K562 (cell line): ENCODE results near the gene LDHAL6A. TPM values are rescaled to one million over a fixed set of nuclear protein-coding genes. Genes with fewer than 3 reads are reported as not detected.

Experiments
- CREB1 ChIP-seq, 2 experiments: sonication (generic) in 1 of 2; formaldehyde crosslinking in 1 of 2; IDR thresholded peaks; 2 replicates each; pipeline versions ENCODE4 v1.6.1 to v1.8.0; 2012 to 2022; ENCODE audit warnings: inconsistent platforms in 1 of 2, mild to moderate bottlenecking in 1 of 2, missing genetic modification reagents in 1 of 2, moderate library complexity in 1 of 2
- DIDO1 ChIP-seq: fragments of 450-650 bp; IDR thresholded peaks from 2 replicates; pipeline ENCODE4 v1.6.1; 2016; ENCODE audit warnings: low read depth, missing biosample characterization, missing genetic modification characterization
- EZH2 ChIP-seq: IDR thresholded peaks from 2 replicates; pipeline ENCODE4 v1.6.1; 2012; ENCODE audit warnings: low read depth, mild to moderate bottlenecking, inconsistent platforms, low read length, borderline replicate concordance
- HDAC3 ChIP-seq: fragments of 450-650 bp; IDR thresholded peaks from 2 replicates; pipeline ENCODE4 v1.6.1; 2018; ENCODE audit warnings: borderline replicate concordance, mild to moderate bottlenecking, moderate library complexity; ENCODE audit not compliant: partially characterized antibody
- KDM1A ChIP-seq, 2 experiments: fragments of 450-650 bp; IDR thresholded peaks; 2 replicates each; pipeline ENCODE4 v1.6.1; 2016; ENCODE audit warnings: mild to moderate bottlenecking in 2 of 2
- MAZ ChIP-seq, 2 experiments: fragments of 450-650 bp in 1 of 2; sonication (generic) in 1 of 2; formaldehyde crosslinking; IDR thresholded peaks in 1 of 2; conservative IDR thresholded peaks in 1 of 2; 2 replicates each; pipeline versions ENCODE4 v1.4.0 to v1.5.0; 2020; ENCODE audit warnings: mild to moderate bottlenecking in 1 of 2, missing genetic modification reagents in 1 of 2
- NELFE ChIP-seq: IDR thresholded peaks from 2 replicates; pipeline ENCODE4 v1.6.1; 2011; ENCODE audit warnings: mild to moderate bottlenecking; ENCODE audit not compliant: insufficient read depth, insufficient read length
- NRF1 ChIP-seq, 2 experiments: fragments of 450-650 bp; IDR thresholded peaks in 1 of 2; conservative IDR thresholded peaks in 1 of 2; 2 replicates each; pipeline ENCODE4 v1.6.1; 2014; ENCODE audit warnings: mild to moderate bottlenecking in 2 of 2
- PHB ChIP-seq: fragments of 250-450 bp; sonication (Bioruptor Pico); IDR thresholded peaks from 2 replicates; pipeline ENCODE4 v1.5.0; 2021
- SMAD4 ChIP-seq: fragments of 250-450 bp; sonication (Bioruptor Pico); conservative IDR thresholded peaks from 2 replicates; pipeline ENCODE4 v1.8.0; 2021; ENCODE audit warnings: inconsistent platforms, mild to moderate bottlenecking, moderate library complexity
- TCF3 ChIP-seq: sonication (generic); formaldehyde crosslinking; IDR thresholded peaks from 2 replicates; pipeline ENCODE4 v1.4.0; 2020; ENCODE audit warnings: mild to moderate bottlenecking, missing genetic modification reagents
- ZNF707 ChIP-seq: fragments of 250-450 bp; sonication (Bioruptor Pico); conservative IDR thresholded peaks from 2 replicates; pipeline ENCODE4 v1.8.0; 2022; ENCODE audit warnings: inconsistent platforms, mild to moderate bottlenecking, moderate library complexity
- polyA plus RNA-seq, 8 experiments: library from polyadenylated mRNA; depleted of rRNA in 4 of 8; stranded (reverse) in 5 of 8; unstranded in 3 of 8; fragments of >200 nt; fragmentation: Nextera tagmentation in 2 of 8; fragmentation: Illumina TruSeq in 1 of 8; extraction: Ambion mirVana in 2 of 8; extraction: Trizol in 1 of 8; gene quantifications; 2 replicates each; pipeline versions ENCODE4 v1.2.1 to v1.2.3, GENCODE V29; 2011 to 2014; ENCODE audit warnings: inconsistent platforms in 1 of 8, missing spikeins in 1 of 8
- total RNA-seq, 7 experiments: library from RNA; depleted of rRNA in 6 of 7; stranded (reverse); fragments of >200 nt in 6 of 7; fragmentation: Illumina TruSeq in 2 of 7; extraction: Trizol in 2 of 7; gene quantifications; 2 replicates each; pipeline versions ENCODE4 v1.2.1 to v1.2.3, GENCODE V29; 2011 to 2021; ENCODE audit warnings: low replicate concordance in 1 of 7
- TF ChIP-seq, protein P1 (sequence below): fragments of 200-800 bp; sonication (Bioruptor generic); IDR thresholded peaks from 2 replicates; pipeline ENCODE4 v1.6.1; 2017; ENCODE audit warnings: missing genetic modification characterization, missing compliant biosample characterization
- TF ChIP-seq, protein P2 (sequence below): fragments of 450-650 bp; IDR thresholded peaks from 2 replicates; pipeline ENCODE4 v1.6.1; 2018; ENCODE audit warnings: mild to moderate bottlenecking, low read depth; ENCODE audit not compliant: partially characterized antibody
- TF ChIP-seq, protein P3 (sequence below): fragments of 250-450 bp; sonication (Bioruptor Pico); IDR thresholded peaks from 2 replicates; pipeline ENCODE4 v1.4.0; 2020
- TF ChIP-seq, protein P4 (sequence below): fragments of 250-450 bp; sonication (Bioruptor Pico); IDR thresholded peaks from 2 replicates; pipeline ENCODE4 v1.5.0; 2020; ENCODE audit warnings: mild to moderate bottlenecking, borderline replicate concordance

LDHAL6A gene
- total and polyA plus RNA-seq, 9 of the 15 experiments (the other 6 are each of a cell fraction or from before 2014, with no cell fraction given), result 0.04 TPM; not detected in 8

DNA sequence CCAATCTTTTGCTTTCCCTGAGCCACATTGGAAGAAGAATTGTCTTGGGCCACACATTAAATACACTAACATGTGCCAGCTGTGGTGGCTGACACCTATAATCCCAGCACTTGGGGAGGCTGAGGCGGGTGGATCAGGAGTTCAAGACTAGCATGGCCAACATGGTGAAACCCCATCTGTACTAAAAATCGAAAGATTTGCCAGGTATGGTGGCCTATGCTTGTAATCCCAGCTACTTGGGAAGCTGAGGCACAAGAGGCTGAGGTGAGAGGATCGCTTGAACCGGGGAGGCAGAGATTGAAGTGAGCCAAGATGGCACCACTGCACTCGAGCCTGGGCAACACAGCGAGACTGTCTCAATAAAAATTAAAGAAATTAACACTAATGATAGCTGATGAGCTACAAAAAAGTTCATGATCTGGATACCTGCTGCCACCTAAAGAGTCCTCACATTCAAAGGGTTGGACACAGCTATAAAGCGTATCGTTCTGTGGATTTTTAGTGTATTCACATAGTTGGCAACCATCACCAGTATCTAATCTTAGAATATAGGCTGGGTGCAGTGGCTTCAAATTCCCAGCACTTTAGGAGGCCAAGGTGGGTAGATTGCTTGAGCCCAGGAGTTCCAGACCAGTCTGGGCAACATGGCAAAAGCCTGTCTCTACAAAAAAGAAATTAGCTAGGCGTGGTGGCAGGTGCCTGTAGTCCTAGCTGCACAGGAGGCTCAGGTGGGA lies 46.9 kb upstream of the LDHAL6A start (continued):
- TF ChIP-seq, protein P1, sequence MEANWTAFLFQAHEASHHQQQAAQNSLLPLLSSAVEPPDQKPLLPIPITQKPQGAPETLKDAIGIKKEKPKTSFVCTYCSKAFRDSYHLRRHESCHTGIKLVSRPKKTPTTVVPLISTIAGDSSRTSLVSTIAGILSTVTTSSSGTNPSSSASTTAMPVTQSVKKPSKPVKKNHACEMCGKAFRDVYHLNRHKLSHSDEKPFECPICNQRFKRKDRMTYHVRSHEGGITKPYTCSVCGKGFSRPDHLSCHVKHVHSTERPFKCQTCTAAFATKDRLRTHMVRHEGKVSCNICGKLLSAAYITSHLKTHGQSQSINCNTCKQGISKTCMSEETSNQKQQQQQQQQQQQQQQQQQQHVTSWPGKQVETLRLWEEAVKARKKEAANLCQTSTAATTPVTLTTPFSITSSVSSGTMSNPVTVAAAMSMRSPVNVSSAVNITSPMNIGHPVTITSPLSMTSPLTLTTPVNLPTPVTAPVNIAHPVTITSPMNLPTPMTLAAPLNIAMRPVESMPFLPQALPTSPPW (CRISPR knock-in tag), result no peak
- no peak for TF ChIP-seq EZH2
- 0 out of 2 replicates have a peak, but pooled peaks have one; percentile 7 for TF ChIP-seq PHB
- no peak for TF ChIP-seq HDAC3
- TF ChIP-seq NELFE, result no peak
- TF ChIP-seq SMAD4 (CRISPR knock-in tag), result no peak
- TF ChIP-seq ZNF707 (CRISPR knock-in tag), result no peak
- TF ChIP-seq KDM1A (IDR thresholded peaks at IDR 0.05), result no peak
- no peak for TF ChIP-seq CREB1 (IDR thresholded peaks at IDR 0.05)
- no peak for TF ChIP-seq CREB1 (CRISPR knock-in tag; IDR thresholded peaks at IDR 0.05)
- TF ChIP-seq DIDO1 (tag), result no peak
- TF ChIP-seq MAZ (CRISPR knock-in tag; conservative IDR thresholded peaks at IDR 0.05 in 1 of 2, IDR thresholded peaks at IDR 0.05 in 1 of 2), result no peak
- TF ChIP-seq TCF3 (CRISPR knock-in tag), result no peak
- TF ChIP-seq, protein P2, sequence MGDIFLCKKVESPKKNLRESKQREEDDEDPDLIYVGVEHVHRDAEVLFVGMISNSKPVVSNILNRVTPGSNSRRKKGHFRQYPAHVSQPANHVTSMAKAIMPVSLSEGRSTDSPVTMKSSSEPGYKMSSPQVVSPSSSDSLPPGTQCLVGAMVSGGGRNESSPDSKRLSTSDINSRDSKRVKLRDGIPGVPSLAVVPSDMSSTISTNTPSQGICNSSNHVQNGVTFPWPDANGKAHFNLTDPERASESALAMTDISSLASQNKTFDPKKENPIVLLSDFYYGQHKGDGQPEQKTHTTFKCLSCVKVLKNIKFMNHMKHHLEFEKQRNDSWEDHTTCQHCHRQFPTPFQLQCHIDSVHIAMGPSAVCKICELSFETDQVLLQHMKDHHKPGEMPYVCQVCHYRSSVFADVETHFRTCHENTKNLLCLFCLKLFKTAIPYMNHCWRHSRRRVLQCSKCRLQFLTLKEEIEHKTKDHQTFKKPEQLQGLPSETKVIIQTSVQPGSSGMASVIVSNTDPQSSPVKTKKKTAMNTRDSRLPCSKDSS, result no peak
- TF ChIP-seq, protein P3, sequence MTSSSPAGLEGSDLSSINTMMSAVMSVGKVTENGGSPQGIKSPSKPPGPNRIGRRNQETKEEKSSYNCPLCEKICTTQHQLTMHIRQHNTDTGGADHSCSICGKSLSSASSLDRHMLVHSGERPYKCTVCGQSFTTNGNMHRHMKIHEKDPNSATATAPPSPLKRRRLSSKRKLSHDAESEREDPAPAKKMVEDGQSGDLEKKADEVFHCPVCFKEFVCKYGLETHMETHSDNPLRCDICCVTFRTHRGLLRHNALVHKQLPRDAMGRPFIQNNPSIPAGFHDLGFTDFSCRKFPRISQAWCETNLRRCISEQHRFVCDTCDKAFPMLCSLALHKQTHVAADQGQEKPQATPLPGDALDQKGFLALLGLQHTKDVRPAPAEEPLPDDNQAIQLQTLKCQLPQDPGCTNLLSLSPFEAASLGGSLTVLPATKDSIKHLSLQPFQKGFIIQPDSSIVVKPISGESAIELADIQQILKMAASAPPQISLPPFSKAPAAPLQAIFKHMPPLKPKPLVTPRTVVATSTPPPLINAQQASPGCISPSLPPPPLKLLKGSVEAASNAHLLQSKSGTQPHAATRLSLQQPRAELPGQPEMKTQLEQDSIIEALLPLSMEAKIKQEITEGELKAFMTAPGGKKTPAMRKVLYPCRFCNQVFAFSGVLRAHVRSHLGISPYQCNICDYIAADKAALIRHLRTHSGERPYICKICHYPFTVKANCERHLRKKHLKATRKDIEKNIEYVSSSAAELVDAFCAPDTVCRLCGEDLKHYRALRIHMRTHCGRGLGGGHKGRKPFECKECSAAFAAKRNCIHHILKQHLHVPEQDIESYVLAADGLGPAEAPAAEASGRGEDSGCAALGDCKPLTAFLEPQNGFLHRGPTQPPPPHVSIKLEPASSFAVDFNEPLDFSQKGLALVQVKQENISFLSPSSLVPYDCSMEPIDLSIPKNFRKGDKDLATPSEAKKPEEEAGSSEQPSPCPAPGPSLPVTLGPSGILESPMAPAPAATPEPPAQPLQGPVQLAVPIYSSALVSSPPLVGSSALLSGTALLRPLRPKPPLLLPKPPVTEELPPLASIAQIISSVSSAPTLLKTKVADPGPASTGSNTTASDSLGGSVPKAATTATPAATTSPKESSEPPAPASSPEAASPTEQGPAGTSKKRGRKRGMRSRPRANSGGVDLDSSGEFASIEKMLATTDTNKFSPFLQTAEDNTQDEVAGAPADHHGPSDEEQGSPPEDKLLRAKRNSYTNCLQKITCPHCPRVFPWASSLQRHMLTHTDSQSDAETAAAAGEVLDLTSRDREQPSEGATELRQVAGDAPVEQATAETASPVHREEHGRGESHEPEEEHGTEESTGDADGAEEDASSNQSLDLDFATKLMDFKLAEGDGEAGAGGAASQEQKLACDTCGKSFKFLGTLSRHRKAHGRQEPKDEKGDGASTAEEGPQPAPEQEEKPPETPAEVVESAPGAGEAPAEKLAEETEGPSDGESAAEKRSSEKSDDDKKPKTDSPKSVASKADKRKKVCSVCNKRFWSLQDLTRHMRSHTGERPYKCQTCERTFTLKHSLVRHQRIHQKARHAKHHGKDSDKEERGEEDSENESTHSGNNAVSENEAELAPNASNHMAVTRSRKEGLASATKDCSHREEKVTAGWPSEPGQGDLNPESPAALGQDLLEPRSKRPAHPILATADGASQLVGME (CRISPR knock-in tag), result no peak
- TF ChIP-seq, protein P4, sequence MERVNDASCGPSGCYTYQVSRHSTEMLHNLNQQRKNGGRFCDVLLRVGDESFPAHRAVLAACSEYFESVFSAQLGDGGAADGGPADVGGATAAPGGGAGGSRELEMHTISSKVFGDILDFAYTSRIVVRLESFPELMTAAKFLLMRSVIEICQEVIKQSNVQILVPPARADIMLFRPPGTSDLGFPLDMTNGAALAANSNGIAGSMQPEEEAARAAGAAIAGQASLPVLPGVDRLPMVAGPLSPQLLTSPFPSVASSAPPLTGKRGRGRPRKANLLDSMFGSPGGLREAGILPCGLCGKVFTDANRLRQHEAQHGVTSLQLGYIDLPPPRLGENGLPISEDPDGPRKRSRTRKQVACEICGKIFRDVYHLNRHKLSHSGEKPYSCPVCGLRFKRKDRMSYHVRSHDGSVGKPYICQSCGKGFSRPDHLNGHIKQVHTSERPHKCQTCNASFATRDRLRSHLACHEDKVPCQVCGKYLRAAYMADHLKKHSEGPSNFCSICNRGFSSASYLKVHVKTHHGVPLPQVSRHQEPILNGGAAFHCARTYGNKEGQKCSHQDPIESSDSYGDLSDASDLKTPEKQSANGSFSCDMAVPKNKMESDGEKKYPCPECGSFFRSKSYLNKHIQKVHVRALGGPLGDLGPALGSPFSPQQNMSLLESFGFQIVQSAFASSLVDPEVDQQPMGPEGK (CRISPR knock-in tag), result no peak
- no peak for TF ChIP-seq NRF1 (conservative IDR thresholded peaks at IDR 0.05 in 1 of 2, IDR thresholded peaks at IDR 0.05 in 1 of 2)
